ENCODE results near the gene RCAN2. TPM values are rescaled to one million over a fixed set of nuclear protein-coding genes. Genes with fewer than 3 reads are reported as not detected.
"Not testable (repeated sequence)": the region's sequence is repeated elsewhere in the genome, so short reads cannot be mapped to it uniquely, and the experiment has no call there.

Gene RCAN2
- total and polyA plus RNA-seq, 8 donors, result 1.7 to 19.0 (median 3.4) TPM

GRCh38 chr6:46393940-46394337 lies 97.3 kb downstream of the RCAN2 start:
- ATAC-seq (no peak), FAIRE-seq (no peak)
- WGBS, 2 donors, result 33 to 40% methylated on average over 5 of the region's 5 CpGs

GRCh38 chr6:46393161-46393939 lies 97.9 kb downstream of the RCAN2 start:
- 35 to 38% methylated on average over 2 of the region's 2 CpGs for WGBS, 2 donors
- intact Hi-C loops (cut with DNase I), result no loop called here
- peaks cover 0 to 12% (median 0%) of the 10 kb centered on the region in 3 donors for H3K4me1 ChIP-seq
- ATAC-seq, result peak in 3 of 4 donors; percentile 61 to 83 (median 73)
- no peaks in the 10 kb centered on the region for H3K27me3 ChIP-seq
- H3K36me3 ChIP-seq, result no peaks in the 10 kb centered on the region
- peak in 1 of 6 donors; percentile 24 for DNase-seq
- TF ChIP-seq, protein P1, sequence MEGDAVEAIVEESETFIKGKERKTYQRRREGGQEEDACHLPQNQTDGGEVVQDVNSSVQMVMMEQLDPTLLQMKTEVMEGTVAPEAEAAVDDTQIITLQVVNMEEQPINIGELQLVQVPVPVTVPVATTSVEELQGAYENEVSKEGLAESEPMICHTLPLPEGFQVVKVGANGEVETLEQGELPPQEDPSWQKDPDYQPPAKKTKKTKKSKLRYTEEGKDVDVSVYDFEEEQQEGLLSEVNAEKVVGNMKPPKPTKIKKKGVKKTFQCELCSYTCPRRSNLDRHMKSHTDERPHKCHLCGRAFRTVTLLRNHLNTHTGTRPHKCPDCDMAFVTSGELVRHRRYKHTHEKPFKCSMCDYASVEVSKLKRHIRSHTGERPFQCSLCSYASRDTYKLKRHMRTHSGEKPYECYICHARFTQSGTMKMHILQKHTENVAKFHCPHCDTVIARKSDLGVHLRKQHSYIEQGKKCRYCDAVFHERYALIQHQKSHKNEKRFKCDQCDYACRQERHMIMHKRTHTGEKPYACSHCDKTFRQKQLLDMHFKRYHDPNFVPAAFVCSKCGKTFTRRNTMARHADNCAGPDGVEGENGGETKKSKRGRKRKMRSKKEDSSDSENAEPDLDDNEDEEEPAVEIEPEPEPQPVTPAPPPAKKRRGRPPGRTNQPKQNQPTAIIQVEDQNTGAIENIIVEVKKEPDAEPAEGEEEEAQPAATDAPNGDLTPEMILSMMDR (IDR thresholded peaks at IDR 0.05), result no peak
- no peaks in the 10 kb centered on the region for H3K9me3 ChIP-seq
- no peak for FAIRE-seq
- H3K4me3 ChIP-seq, result no peak overlapping the region
- peak overlapping the region in 2 of 4 donors; percentile 13 to 19 for H3K27ac ChIP-seq

More at GRCh38 chr6:46393940-46394337, 97.3 kb downstream of the RCAN2 start:
- peak overlapping the region in 2 of 4 donors; percentile 13 to 19 for H3K27ac ChIP-seq
- peaks cover 0 to 12% (median 0%) of the 10 kb centered on the region in 3 donors for H3K4me1 ChIP-seq
- H3K9me3 ChIP-seq, result no peaks in the 10 kb centered on the region
- no peak overlapping the region for H3K4me3 ChIP-seq
- DNase-seq, result no peak
- no peaks in the 10 kb centered on the region for H3K36me3 ChIP-seq
- TF ChIP-seq, protein P1 (IDR thresholded peaks at IDR 0.05), result no peak
- H3K27me3 ChIP-seq, result no peaks in the 10 kb centered on the region
- intact Hi-C loops (cut with DNase I), result no loop called here

DNA sequence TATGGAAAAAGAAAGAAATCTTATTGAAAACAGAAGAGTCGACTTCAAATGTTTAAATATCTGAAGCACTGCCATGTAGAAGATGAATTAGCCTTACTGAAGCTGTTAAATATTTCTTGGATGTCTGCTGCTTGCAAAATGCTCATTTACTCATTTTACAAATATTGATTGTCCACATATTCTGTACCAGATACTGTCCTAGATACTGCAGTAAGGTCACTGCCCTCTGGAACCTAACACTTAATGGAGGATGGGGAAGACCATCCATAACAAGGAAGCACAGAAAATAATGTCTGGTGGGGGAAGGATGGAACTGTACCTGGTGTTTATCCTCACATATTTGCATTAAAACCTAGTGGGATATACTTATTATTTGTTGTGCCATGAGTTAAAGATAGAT lies 99.0 kb downstream of the RCAN2 start:
- DNase-seq (no peak), ATAC-seq (peak in 2 of 4 donors; percentile 18 to 32), FAIRE-seq (no peak)
- Histone ChIP-seq H3K27ac (no peak overlapping the region), H3K27me3 (no peaks in the 10 kb centered on the region), H3K9me3 (no peaks in the 10 kb centered on the region), H3K4me1 (peaks cover 0 to 12% (median 0%) of the 10 kb centered on the region in 3 donors), H3K4me3 (no peak overlapping the region), H3K36me3 (no peaks in the 10 kb centered on the region)
- intact Hi-C loops (cut with DNase I), result no loop called here
- 39 to 44% methylated on average over 1 of the region's 1 CpG for WGBS, 2 donors
- TF ChIP-seq, protein P1 (IDR thresholded peaks at IDR 0.05), result no peak

- H3K36me3 ChIP-seq, result no peaks in the 10 kb centered on the region
- intact Hi-C loops (cut with DNase I), result no loop called here
- DNase-seq, result no peak
These were observed 100.9 kb downstream of the RCAN2 start for GRCh38 chr6:46390153-46390876.

DNA sequence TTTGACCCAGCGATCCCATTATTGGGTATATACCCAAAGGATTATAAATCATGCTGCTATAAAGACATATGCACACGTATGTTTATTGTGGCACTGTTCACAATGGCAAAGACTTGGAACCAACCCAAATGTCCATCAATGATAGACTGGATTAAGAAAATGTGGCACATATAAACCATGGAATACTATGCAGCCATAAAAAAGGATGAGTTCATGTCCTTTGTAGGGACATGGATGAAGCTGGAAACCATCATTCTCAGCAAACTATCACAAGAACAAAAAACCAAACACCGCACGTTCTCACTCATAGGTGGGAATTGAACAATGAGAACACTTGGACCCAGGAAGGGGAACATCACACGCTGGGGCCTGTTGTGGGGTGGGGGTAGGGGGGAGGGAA lies 103.5 kb downstream of the RCAN2 start:
- intact Hi-C loops (cut with DNase I); FAIRE-seq: not testable (repeated sequence)
- WGBS, 2 donors, result 95 to 100% methylated on average over 5 of the region's 5 CpGs

More at GRCh38 chr6:46390153-46390876, 100.9 kb downstream of the RCAN2 start:
- H3K4me3 ChIP-seq, result no peak overlapping the region
- ATAC-seq, result no peak
- TF ChIP-seq, protein P1 (IDR thresholded peaks at IDR 0.05), result no peak
- H3K4me1 ChIP-seq, result peaks cover 0 to 12% (median 0%) of the 10 kb centered on the region in 3 donors
- no peaks in the 10 kb centered on the region for H3K9me3 ChIP-seq
- no peaks in the 10 kb centered on the region for H3K27me3 ChIP-seq
- FAIRE-seq, result no peak
- no peak overlapping the region for H3K27ac ChIP-seq
- WGBS, 2 donors, result 77% methylated on average over 4 of the region's 4 CpGs

More for the DNA sequence above, 103.5 kb downstream of the RCAN2 start:
- H3K9me3 ChIP-seq, H3K4me3 ChIP-seq, H3K27ac ChIP-seq, DNase-seq, H3K27me3 ChIP-seq, ATAC-seq, H3K36me3 ChIP-seq: not testable (repeated sequence)
- peaks cover 7 to 21% (median 10%) of the 10 kb centered on the region in 3 donors for H3K4me1 ChIP-seq

All from pancreas (tissue), 10 donors.